PC-9 (cell line): ENCODE results near the gene SLC2A6. TPM values are rescaled to one million over a fixed set of nuclear protein-coding genes. Genes with fewer than 3 reads are reported as not detected.

Experiments
- BruUV-seq: library from RNA; stranded (reverse); fragments of 400-500 nt; replicated peaks from 2 replicates; lab custom pipeline; 2021; lab: Mats Ljungman, UMichigan
- CTCF ChIA-PET: fragments of 300-600 bp; sonication (Branson Sonifier 250); formaldehyde crosslinking; loops from one replicate; lab custom pipeline; 2022; ENCODE audit warnings: antibody characterized with exemption; lab: Charles Lee
- POLR2A ChIA-PET: fragments of 300-600 bp; sonication (Branson Sonifier 250); formaldehyde crosslinking; loops from one replicate; lab custom pipeline; 2022; ENCODE audit warnings: antibody characterized with exemption; ENCODE audit not compliant: unreplicated experiment; lab: Charles Lee
- DNase-seq, 2 experiments: peaks; one replicate each; pipeline versions ENCODE4 v3.0.0 to v3.0.0-alpha.2; 2015 to 2022; ENCODE audit warnings: mixed read lengths in 1 of 2
- H2AFZ ChIP-seq: fragments of 200-600 bp; sonication (generic); 2 replicates; pipeline ENCODE4 v1.8.1; 2017; ENCODE audit warnings: antibody characterized with exemption
- H3F3A ChIP-seq: fragments of 200-600 bp; sonication (generic); 2 replicates; pipeline ENCODE4 v1.8.1; 2017; ENCODE audit warnings: antibody characterized with exemption, mild to moderate bottlenecking, low read depth; ENCODE audit not compliant: insufficient read depth
- H3K27ac ChIP-seq: fragments of 200-600 bp; sonication (generic); 2 replicates; pipeline ENCODE4 v1.6.1; 2016; ENCODE audit warnings: mixed run types
- H3K27me3 ChIP-seq: fragments of 200-600 bp; sonication (generic); 2 replicates; pipeline ENCODE4 v1.6.1; 2016; ENCODE audit warnings: low read depth, mixed run types; ENCODE audit not compliant: insufficient read depth
- H3K36me3 ChIP-seq: fragments of 200-600 bp; sonication (generic); 2 replicates; pipeline ENCODE4 v1.6.1; 2016; ENCODE audit warnings: low read depth, mixed run types
- H3K4me1 ChIP-seq: fragments of 200-600 bp; sonication (generic); replicated peaks from 2 replicates; pipeline ENCODE4 v1.6.1; 2016; ENCODE audit warnings: mixed run types; ENCODE audit not compliant: insufficient read depth
- H3K4me2 ChIP-seq: fragments of 200-600 bp; sonication (generic); 2 replicates; pipeline ENCODE4 v1.6.1; 2017; ENCODE audit warnings: mixed run types
- H3K4me3 ChIP-seq: fragments of 200-600 bp; sonication (generic); 2 replicates; pipeline ENCODE4 v1.6.1; 2016; ENCODE audit warnings: mixed run types
- H3K79me2 ChIP-seq: fragments of 200-600 bp; sonication (generic); 2 replicates; pipeline ENCODE4 v1.6.1; 2017; ENCODE audit warnings: low read depth, mixed run types
- H3K9me2 ChIP-seq: fragments of 200-600 bp; sonication (generic); 2 replicates; pipeline ENCODE4 v1.8.1; 2017; ENCODE audit warnings: mild to moderate bottlenecking; ENCODE audit not compliant: insufficient read depth
- H3K9me3 ChIP-seq: fragments of 200-600 bp; sonication (generic); 2 replicates; pipeline ENCODE4 v1.8.1; 2016; ENCODE audit warnings: low read depth; ENCODE audit not compliant: insufficient read depth
- H4K20me1 ChIP-seq: fragments of 200-600 bp; sonication (generic); 2 replicates; pipeline ENCODE4 v1.8.1; 2017; ENCODE audit not compliant: insufficient read depth
- EZH2 ChIP-seq: fragments of 200-600 bp; sonication (generic); IDR thresholded peaks from 2 replicates; pipeline ENCODE4 v1.8.0; 2017; ENCODE audit warnings: antibody characterized with exemption, low read depth
- intact Hi-C: fragments of 100-400 bp; cut with micrococcal nuclease; formaldehyde crosslinking; loops from one replicate; pipeline ENCODE4 v1.10.0; 2022; ENCODE audit not compliant: unreplicated experiment
- total RNA-seq: library from RNA; stranded (reverse); gene quantifications from 2 replicates; pipeline ENCODE4 v1.2.3, GENCODE V29; 2021
- TF ChIP-seq, protein P1 (sequence below): fragments of 200-600 bp; sonication (generic); conservative IDR thresholded peaks from 2 replicates; pipeline ENCODE4 v1.6.1; 2017; ENCODE audit warnings: mixed run types, antibody characterized with exemption, mild to moderate bottlenecking, moderate library complexity

Gene SLC2A6
- total RNA-seq, 1 experiment from 2014 or later, result 13.1 TPM

DNA sequence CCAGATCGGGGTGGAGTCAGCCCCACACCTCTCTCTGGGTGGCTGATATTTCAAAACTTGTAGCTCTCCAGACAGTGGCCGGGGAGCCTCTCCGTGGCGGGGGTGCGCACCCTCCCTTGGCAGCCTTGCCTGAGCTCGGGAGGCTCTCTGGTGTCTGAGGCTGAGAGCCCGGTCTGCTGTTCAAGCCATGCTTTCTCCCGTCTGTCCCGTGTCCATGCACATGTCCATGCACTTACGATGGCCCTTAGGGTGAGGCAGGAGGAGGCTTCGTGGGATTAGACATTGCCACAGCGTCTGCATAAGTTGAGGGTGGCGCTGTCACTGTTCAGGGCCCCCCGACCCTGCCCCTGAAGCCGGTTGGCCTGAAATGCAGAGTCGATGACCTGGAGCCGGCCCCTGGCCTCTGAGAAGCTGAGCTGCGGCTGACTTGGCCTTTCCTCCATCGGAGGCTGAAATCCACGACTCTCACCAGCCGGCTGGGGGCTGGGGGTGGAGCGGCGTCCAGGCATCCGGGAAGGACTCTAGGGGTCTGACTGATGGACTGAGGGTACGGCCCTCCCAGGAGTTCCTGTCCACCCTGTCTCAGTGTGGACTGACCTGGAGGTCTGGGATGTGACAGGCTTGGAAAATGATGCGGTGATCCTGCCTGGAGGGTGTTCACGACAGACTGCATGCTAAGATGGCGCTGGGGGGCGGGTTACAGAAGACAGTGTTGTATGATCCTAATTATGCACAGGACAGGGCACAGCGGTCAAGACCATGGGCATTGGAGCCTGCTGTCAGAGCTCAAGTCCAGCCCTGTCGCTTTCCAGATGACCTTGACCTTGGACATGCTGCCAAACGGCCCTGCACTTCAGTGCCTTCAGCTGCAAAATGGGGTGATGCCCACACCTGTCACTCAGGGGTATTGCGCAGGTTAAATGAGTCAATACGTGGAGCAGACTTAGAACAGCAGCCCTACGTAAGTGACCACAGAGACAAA, 18.3 kb upstream of the SLC2A6 start:
- POLR2A ChIA-PET, result no interaction called here
- no peaks in the 10 kb centered on the region for H4K20me1 ChIP-seq
- H3K27me3 ChIP-seq, result peaks cover 89% of the 10 kb centered on the region
- no peaks in the 10 kb centered on the region for H3K36me3 ChIP-seq
- no peak overlapping the region for H3K27ac ChIP-seq
- intact Hi-C loops, result no loop called here
- peaks cover 8% of the 10 kb centered on the region for H3F3A ChIP-seq
- H3K79me2 ChIP-seq, result no peaks in the 10 kb centered on the region
- no peak overlapping the region for H3K4me2 ChIP-seq
- no peaks in the 10 kb centered on the region for H3K9me2 ChIP-seq
- CTCF ChIA-PET, result no interaction called here
- H3K4me1 ChIP-seq, result no peaks in the 10 kb centered on the region
- H3K9me3 ChIP-seq, result peaks cover 3% of the 10 kb centered on the region; the same call in 1 of the 2 replicates
- no peak overlapping the region for H2AFZ ChIP-seq
- no TSS peak for BruUV-seq
- no peak overlapping the region for H3K4me3 ChIP-seq
- DNase-seq, result no peak
- no peak for TF ChIP-seq EZH2
- TF ChIP-seq, protein P1, sequence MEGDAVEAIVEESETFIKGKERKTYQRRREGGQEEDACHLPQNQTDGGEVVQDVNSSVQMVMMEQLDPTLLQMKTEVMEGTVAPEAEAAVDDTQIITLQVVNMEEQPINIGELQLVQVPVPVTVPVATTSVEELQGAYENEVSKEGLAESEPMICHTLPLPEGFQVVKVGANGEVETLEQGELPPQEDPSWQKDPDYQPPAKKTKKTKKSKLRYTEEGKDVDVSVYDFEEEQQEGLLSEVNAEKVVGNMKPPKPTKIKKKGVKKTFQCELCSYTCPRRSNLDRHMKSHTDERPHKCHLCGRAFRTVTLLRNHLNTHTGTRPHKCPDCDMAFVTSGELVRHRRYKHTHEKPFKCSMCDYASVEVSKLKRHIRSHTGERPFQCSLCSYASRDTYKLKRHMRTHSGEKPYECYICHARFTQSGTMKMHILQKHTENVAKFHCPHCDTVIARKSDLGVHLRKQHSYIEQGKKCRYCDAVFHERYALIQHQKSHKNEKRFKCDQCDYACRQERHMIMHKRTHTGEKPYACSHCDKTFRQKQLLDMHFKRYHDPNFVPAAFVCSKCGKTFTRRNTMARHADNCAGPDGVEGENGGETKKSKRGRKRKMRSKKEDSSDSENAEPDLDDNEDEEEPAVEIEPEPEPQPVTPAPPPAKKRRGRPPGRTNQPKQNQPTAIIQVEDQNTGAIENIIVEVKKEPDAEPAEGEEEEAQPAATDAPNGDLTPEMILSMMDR, result no peak

DNA sequence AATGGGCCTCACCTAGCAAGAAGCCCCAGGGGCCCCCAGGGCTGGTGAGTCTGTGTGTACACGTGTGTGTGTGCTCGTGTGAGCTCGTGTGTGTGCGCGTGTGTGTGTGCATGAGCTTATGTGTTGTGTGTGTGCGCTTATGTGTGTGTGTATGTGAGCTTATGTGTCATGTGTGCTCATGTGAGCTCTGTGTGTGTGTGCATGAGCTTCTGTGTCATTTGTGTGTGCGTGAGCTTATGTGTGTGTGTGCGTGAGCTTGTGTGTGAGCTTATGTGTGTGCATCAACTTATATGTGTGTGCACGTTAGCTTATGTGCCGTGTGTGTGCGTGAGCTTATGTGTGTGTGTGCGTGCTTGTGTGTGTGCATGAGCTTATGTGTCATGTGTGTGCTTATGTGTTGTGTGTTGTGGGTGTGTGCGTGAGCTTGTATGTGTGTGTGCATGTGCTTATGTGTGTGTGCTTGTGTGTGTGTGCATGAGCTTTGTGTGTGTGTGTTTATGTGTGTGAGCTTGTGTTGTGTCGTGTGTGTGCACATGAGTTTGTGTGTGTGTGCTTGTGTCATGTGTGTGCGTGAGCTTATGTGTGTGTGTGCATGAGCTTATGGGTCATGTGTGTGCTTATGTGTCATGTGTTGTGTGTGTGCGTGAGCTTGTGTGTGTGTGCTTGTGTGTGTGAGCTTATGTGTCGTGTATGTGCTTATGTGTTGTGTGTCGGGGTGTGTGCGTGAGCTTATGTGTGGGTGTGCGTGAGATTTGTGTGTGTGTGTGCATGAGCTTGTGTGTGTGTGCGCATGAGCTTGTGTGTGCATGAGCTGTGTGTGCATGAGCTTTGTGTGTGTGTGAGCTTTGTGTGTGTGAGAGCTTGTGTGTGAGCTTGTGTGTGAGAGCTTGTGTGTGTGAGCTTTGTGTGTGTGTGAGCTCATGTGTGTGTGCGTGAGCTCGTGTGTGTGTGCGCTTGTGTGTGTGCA, 16.7 kb upstream of the SLC2A6 start:
- Histone ChIP-seq H3K4me1 (no peaks in the 10 kb centered on the region), H3K36me3 (no peaks in the 10 kb centered on the region), H3K79me2 (no peaks in the 10 kb centered on the region), H3F3A (peaks cover 8% of the 10 kb centered on the region), H3K4me3 (no peak overlapping the region), H3K27me3 (peaks cover 83% of the 10 kb centered on the region), H3K4me2 (no peak overlapping the region), H4K20me1 (no peaks in the 10 kb centered on the region), H3K9me2 (no peaks in the 10 kb centered on the region), H2AFZ (no peak overlapping the region), H3K27ac (no peak overlapping the region), H3K9me3 (no peaks in the 10 kb centered on the region)
- intact Hi-C loops, result no loop called here
- BruUV-seq, result no TSS peak
- no peak for TF ChIP-seq EZH2
- TF ChIP-seq, protein P1, result no peak
- ChIA-PET POLR2A (interaction anchor here (0.6 kb wide), 1 partner anchor 36 kb away, joined by 9 read pairs; no protein-coding TSS in a partner anchor), CTCF (interaction anchor here (0.6 kb wide), 1 partner anchor 10 kb away, joined by 4 read pairs; no protein-coding TSS in a partner anchor)
- no peak for DNase-seq
